Rectal smooth muscle tissue (tissue), 1 donor: Measurements from ENCODE around the gene COL11A2.

Experiments used
- H3K27ac ChIP-seq: one replicate; pipeline ENCODE4 v1.7.0; 2013; ENCODE audit warnings: low read depth, low read length, inconsistent platforms
- H3K27me3 ChIP-seq: one replicate; pipeline ENCODE4 v1.7.0; 2013; ENCODE audit warnings: low read length; ENCODE audit not compliant: control insufficient read depth, insufficient read depth
- H3K36me3 ChIP-seq: one replicate; pipeline ENCODE4 v1.7.0; 2013; ENCODE audit warnings: low read length; ENCODE audit not compliant: control insufficient read depth, insufficient read depth
- H3K4me1 ChIP-seq: one replicate; pipeline ENCODE4 v1.7.0; 2013; ENCODE audit warnings: low read length; ENCODE audit not compliant: control insufficient read depth, insufficient read depth
- H3K4me3 ChIP-seq: one replicate; pipeline ENCODE4 v1.7.0; 2013; ENCODE audit warnings: low read length
- H3K9ac ChIP-seq: one replicate; pipeline ENCODE4 v1.7.0; 2013; ENCODE audit warnings: low read length

COL11A2 gene

GRCh38 chr6:33213166-33213988 lies 21.1 kb upstream of the COL11A2 start:
- Histone ChIP-seq H3K27me3 (no peaks in the 10 kb centered on the region), H3K4me1 (peaks cover 3% of the 10 kb centered on the region), H3K4me3 (peak overlapping the region; percentile 69), H3K9ac (no peak overlapping the region), H3K27ac (no peak overlapping the region), H3K36me3 (peaks cover 5% of the 10 kb centered on the region)

GRCh38 chr6:33212857-33213165 lies 20.5 kb upstream of the COL11A2 start:
- Histone ChIP-seq H3K27me3 (no peaks in the 10 kb centered on the region), H3K36me3 (peaks cover 5% of the 10 kb centered on the region), H3K27ac (no peak overlapping the region), H3K4me3 (peak overlapping the region; percentile 69), H3K9ac (no peak overlapping the region), H3K4me1 (peaks cover 3% of the 10 kb centered on the region)

GRCh38 chr6:33211666-33212422 lies 19.6 kb upstream of the COL11A2 start:
- H3K4me3 ChIP-seq = no peak overlapping the region
- no peak overlapping the region for H3K9ac ChIP-seq
- H3K4me1 ChIP-seq = peaks cover 6% of the 10 kb centered on the region
- H3K27ac ChIP-seq = no peak overlapping the region
- H3K27me3 ChIP-seq = no peaks in the 10 kb centered on the region
- peaks cover 5% of the 10 kb centered on the region for H3K36me3 ChIP-seq

- peaks cover 5% of the 10 kb centered on the region for H3K36me3 ChIP-seq
- H3K4me3 ChIP-seq = no peak overlapping the region
- no peaks in the 10 kb centered on the region for H3K27me3 ChIP-seq
- H3K27ac ChIP-seq = no peak overlapping the region
- no peak overlapping the region for H3K9ac ChIP-seq
- peaks cover 6% of the 10 kb centered on the region for H3K4me1 ChIP-seq
Measured at GRCh38 chr6:33211136-33211535, 18.9 kb upstream of the COL11A2 start.

GRCh38 chr6:33209856-33210255 lies 17.6 kb upstream of the COL11A2 start:
- peaks cover 5% of the 10 kb centered on the region for H3K36me3 ChIP-seq
- H3K27me3 ChIP-seq = no peaks in the 10 kb centered on the region
- H3K4me1 ChIP-seq = peaks cover 6% of the 10 kb centered on the region
- no peak overlapping the region for H3K4me3 ChIP-seq
- H3K27ac ChIP-seq = no peak overlapping the region
- no peak overlapping the region for H3K9ac ChIP-seq

GRCh38 chr6:33208091-33208967 lies 16.1 kb upstream of the COL11A2 start, which contains the start of gene RING1:
TSS of gene RING1 (plus strand) at chr6:33208500. CDS start at chr6:33208823, 323 bp downstream.
- Histone ChIP-seq H3K9ac (peak within 1 kb of the TSS; percentile 100), H3K36me3 (peaks cover 11% of the 10 kb centered on the region), H3K27ac (peak within 1 kb of the TSS; percentile 91), H3K4me1 (peaks cover 8% of the 10 kb centered on the region), H3K4me3 (peak within 1 kb of the TSS; percentile 85), H3K27me3 (no peaks in the 10 kb centered on the region)

DNA sequence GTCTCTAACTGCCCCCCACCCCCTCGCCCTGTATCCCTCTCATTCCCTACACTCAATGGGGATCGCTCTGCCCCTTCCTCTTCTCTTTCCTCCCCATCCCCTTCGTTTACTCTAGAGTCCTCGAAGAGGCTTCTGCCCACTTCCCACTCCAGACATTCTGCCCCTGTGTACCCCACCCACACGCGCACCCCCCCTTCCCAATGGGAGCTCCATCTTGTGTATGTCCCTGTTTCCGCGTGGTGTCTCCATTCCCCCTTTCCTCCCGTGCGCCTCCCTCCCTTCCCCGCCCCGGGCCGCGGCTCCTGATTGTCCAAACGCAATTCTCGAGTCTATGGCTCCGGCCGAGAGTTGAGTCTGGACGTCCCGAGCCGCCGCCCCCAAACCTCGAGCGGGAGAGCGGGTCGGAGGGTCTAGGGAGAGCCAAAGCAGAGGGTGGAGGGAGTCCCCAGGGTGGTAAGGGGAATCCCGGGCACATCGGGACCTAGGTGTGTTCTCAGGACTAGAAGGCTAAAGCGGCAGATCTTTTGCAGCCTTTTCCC lies 15.4 kb upstream of the COL11A2 start:
- Histone ChIP-seq H3K27ac (peak overlapping the region; percentile 91), H3K4me1 (peaks cover 8% of the 10 kb centered on the region)

DNA sequence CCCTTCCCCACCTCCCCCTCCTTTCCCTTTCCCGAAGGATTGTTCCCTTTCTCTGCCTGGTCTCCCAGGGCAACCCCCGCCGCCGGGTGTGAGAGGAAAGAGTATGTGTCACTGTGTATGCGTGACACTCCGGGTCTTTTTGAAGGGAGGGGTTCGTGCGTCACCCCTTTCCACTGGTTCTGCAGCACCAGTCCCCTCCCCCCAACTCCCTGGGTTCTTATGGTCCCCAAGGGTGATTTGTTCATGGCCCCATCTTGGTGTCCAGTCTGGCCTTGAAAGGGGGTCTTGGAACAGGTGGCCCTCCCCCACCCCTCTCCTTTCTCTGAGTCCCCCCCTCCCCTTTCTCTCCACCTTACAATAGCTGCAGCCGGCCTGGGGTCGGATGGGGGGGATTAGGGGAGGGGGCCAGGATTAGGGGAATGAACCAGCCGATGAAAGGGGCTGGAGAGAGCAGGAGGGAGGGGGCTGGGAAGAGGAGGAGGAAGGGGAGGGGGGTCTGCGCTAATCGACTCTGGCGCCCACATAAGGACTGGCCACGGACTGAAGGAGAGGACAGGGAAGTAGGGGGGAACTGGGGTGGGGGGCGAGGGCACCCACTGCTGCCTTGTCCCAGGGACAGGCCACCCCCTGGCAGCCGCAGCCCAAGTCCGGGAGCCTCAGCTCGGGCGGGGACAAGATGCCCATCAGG lies 14.7 kb upstream of the COL11A2 start:
- peak overlapping the region; percentile 85 for H3K4me3 ChIP-seq
- peaks cover 14% of the 10 kb centered on the region for H3K4me1 ChIP-seq
- H3K27ac ChIP-seq = no peak overlapping the region
- no peak overlapping the region for H3K9ac ChIP-seq
- no peaks in the 10 kb centered on the region for H3K27me3 ChIP-seq
- H3K36me3 ChIP-seq = peaks cover 18% of the 10 kb centered on the region

More for the DNA sequence above, 15.4 kb upstream of the COL11A2 start:
- Histone ChIP-seq H3K4me3 (peak overlapping the region; percentile 85), H3K27me3 (no peaks in the 10 kb centered on the region), H3K36me3 (peaks cover 16% of the 10 kb centered on the region), H3K9ac (peak overlapping the region; percentile 100)

DNA sequence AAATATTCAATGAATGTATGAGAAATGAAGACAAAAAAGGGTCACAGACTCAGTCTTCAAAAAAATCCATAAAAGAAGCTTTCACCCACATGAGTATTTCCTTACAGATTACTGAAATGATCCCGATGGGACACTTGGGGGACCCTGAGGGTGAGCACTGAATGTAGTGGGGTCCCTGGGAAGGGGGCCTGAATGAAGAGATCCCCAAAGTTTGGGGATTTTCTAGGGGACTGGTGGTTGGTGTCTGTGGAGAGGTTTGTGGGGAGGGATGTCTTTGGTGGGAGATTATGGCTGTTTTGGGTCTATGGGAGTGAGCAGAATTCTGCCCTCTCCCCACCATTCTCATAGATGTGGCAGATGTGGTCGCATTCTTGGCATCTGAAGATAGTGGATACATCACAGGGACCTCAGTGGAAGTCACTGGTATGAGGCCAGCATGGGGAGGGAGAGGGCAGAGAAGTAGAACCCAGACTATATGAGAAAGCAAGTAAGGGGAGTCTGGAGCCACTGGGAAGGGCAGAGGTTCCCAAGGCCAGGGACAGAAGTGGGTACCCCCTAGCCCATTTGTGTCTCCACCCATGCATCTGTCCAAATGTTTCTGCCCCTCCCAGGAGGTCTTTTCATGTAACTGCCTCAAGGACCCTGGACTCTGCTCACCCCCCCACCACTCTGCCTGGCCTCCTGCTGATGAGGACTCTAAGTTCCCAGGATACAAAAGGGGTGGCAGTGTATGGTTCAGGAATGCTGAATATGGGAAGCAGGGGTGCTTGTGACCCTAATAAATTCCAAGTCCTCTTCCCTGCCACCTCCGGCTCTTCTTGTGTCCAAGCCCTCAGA lies 14.0 kb upstream of the COL11A2 start:
- H3K4me1 ChIP-seq = peaks cover 22% of the 10 kb centered on the region
- no peak overlapping the region for H3K27ac ChIP-seq
- H3K4me3 ChIP-seq = no peak overlapping the region
- no peak overlapping the region for H3K9ac ChIP-seq
- peaks cover 20% of the 10 kb centered on the region for H3K36me3 ChIP-seq
- H3K27me3 ChIP-seq = no peaks in the 10 kb centered on the region

GRCh38 chr6:33205191-33206026 lies 13.1 kb upstream of the COL11A2 start:
- no peak overlapping the region for H3K9ac ChIP-seq
- H3K27me3 ChIP-seq = no peaks in the 10 kb centered on the region
- no peak overlapping the region for H3K27ac ChIP-seq
- H3K4me3 ChIP-seq = peak overlapping the region; percentile 92
- H3K4me1 ChIP-seq = peaks cover 22% of the 10 kb centered on the region
- peaks cover 18% of the 10 kb centered on the region for H3K36me3 ChIP-seq
